ENCODE measurements around the gene OR2AJ1. TPM values are rescaled to one million over a fixed set of nuclear protein-coding genes. Genes with fewer than 3 reads are reported as not detected.

Gene OR2AJ1, protein sequence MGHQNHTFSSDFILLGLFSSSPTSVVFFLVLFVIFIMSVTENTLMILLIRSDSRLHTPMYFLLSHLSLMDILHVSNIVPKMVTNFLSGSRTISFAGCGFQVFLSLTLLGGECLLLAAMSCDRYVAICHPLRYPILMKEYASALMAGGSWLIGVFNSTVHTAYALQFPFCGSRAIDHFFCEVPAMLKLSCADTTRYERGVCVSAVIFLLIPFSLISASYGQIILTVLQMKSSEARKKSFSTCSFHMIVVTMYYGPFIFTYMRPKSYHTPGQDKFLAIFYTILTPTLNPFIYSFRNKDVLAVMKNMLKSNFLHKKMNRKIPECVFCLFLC
- total RNA-seq (under 1 TPM in 1 of 2 donors, not detected in 1; 0.15 TPM), total RNA-seq (0 reads per million in 2 donors)

DNA sequence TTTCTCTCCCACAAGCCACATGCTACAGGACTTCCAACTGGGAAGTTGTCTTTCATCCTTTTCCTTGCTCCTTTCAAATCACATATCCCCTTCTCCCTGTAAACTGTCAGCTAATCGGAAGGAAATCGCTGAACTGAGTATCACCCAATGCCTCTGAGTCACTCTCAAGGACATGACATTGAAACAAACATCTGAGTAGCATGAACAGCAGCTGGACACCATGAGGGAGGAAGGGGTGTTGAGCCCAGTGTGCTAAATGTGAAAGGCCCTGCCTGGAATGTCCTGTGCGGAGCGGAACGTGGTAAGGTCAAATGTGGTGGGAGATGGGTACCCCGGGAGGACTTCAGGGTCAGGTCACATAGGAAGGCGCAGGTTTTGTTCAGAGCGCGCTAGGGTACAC, at the start of gene OR2AJ1:
OR2AJ1 (plus strand) TSS at position 22 of the 400 bp plus-strand sequence. CDS start 8,880 bp downstream, outside the sequence.
- H3K4me3 Mint-ChIP-seq = no peak within 1 kb of the TSS
- no peaks in the 10 kb centered on the region for H3K9me3 ChIP-seq (ENCODE audit: control insufficient read depth, low read length, poor library complexity, severe bottlenecking)
- H3K36me3 Mint-ChIP-seq (ENCODE audit: low read depth) = peaks cover 3% of the 10 kb centered on the region
- no peaks in the 10 kb centered on the region for H3K4me1 Mint-ChIP-seq
- no peak within 1 kb of the TSS for H3K27ac Mint-ChIP-seq
- no peak for ATAC-seq
- DNase-seq = no peak
- peaks cover 12% of the 10 kb centered on the region for H3K27me3 Mint-ChIP-seq

DNA sequence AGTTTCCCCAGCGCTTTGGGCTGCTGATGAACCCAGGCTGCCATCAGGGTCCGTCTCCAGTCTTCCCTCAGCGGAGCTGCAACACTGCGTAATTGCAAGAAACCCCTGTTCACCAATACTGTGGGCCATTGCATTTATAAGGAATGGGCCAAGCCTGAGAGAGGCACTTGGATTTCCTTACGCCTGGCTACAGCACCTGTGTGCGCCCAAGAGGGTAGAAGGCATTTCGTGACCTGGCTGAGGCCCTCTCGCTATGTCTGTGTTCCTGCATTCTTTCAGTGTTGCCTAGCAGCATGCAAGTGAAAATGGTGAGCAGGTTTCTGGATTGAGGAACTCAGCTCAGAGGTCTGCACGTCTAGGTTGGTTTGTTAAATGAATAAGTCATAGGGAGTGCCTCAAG, 41.3 kb upstream of the OR2AJ1 start:
- Mint-ChIP-seq H3K36me3 (ENCODE audit: low read depth) (no peaks in the 10 kb centered on the region), H3K4me1 (no peaks in the 10 kb centered on the region), H3K27ac (no peak overlapping the region), H3K27me3 (peaks cover 3% of the 10 kb centered on the region), H3K4me3 (no peak overlapping the region)
- ATAC-seq (no peak), DNase-seq (no peak)
- no peaks in the 10 kb centered on the region for H3K9me3 ChIP-seq (ENCODE audit: control insufficient read depth, low read length, poor library complexity, severe bottlenecking)

DNA sequence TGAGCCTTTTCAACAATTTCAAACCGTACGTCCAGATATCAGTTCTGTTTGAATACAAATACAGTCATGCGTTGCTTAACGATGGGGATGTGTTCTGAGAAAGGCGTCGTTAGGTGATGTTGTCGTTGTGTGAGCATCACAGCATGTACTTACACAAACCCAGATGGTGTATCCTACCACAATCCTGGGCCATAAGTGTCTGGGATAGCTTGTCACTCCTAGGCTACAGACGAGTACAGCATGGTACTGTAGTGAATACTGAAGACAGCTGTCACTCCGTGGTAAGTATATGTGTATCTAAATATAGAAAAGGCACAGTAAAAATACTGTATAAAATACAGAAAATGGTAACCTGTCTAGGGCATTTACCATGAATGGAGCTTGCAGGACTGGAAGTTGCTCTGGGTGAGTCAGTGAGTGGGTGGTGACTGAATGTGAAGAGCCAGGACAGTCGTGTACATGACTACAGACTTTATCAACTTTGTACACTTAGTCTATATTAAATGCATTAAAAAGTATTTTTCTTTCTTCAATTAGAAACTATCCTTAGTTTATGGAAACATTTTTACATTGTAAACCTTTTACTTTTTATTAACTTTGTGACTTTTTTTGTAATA, 39.8 kb upstream of the OR2AJ1 start:
- no peaks in the 10 kb centered on the region for H3K9me3 ChIP-seq (ENCODE audit: control insufficient read depth, low read length, poor library complexity, severe bottlenecking)
- ATAC-seq = no peak
- Mint-ChIP-seq H3K27me3 (no peaks in the 10 kb centered on the region), H3K4me1 (no peaks in the 10 kb centered on the region), H3K4me3 (no peak overlapping the region), H3K36me3 (ENCODE audit: low read depth) (no peaks in the 10 kb centered on the region), H3K27ac (no peak overlapping the region)
- no peak for DNase-seq

DNA sequence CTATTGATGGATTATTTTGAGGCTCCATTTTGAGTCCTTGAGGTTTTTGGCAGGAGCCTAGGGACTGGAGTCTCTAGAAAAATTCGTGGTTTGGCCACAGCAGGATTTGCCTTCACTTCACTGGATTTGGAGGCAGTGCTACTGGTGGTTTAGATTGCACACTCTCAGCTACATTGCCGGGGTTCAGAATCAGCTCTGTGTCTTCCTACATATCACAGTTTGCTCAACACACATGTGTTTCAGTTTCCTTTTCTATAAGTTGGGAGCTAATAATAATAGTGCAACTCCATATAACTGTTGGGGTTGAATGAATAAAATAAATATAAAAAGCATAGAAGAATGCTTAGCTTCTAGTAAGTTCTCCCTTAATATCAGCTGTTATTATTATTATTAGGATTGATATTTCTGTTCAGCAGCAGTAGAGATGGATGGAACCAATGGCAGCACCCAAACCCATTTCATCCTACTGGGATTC, 29.5 kb upstream of the OR2AJ1 start, which contains the start of gene OR2W3:
OR2W3 (plus strand) TSS at position 425 of the 475 bp plus-strand sequence; CDS start at position 425, 0 bp downstream.
- ATAC-seq = no peak
- peaks cover 16% of the 10 kb centered on the region for H3K27me3 Mint-ChIP-seq
- H3K9me3 ChIP-seq (ENCODE audit: control insufficient read depth, low read length, poor library complexity, severe bottlenecking) = no peaks in the 10 kb centered on the region
- H3K36me3 Mint-ChIP-seq (ENCODE audit: low read depth) = no peaks in the 10 kb centered on the region
- H3K4me1 Mint-ChIP-seq = no peaks in the 10 kb centered on the region
- no peak within 1 kb of the TSS for H3K4me3 Mint-ChIP-seq
- DNase-seq = no peak
- H3K27ac Mint-ChIP-seq = no peak within 1 kb of the TSS

DNA sequence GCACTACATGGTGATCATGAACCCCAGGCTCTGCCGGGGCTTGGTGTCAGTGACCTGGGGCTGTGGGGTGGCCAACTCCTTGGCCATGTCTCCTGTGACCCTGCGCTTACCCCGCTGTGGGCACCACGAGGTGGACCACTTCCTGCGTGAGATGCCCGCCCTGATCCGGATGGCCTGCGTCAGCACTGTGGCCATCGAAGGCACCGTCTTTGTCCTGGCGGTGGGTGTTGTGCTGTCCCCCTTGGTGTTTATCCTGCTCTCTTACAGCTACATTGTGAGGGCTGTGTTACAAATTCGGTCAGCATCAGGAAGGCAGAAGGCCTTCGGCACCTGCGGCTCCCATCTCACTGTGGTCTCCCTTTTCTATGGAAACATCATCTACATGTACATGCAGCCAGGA, 28.7 kb upstream of the OR2AJ1 start:
- Mint-ChIP-seq H3K4me3 (no peak overlapping the region), H3K27me3 (peaks cover 16% of the 10 kb centered on the region), H3K36me3 (ENCODE audit: low read depth) (no peaks in the 10 kb centered on the region), H3K4me1 (no peaks in the 10 kb centered on the region), H3K27ac (no peak overlapping the region)
- ATAC-seq (no peak), DNase-seq (no peak)
- no peaks in the 10 kb centered on the region for H3K9me3 ChIP-seq (ENCODE audit: control insufficient read depth, low read length, poor library complexity, severe bottlenecking)

DNA sequence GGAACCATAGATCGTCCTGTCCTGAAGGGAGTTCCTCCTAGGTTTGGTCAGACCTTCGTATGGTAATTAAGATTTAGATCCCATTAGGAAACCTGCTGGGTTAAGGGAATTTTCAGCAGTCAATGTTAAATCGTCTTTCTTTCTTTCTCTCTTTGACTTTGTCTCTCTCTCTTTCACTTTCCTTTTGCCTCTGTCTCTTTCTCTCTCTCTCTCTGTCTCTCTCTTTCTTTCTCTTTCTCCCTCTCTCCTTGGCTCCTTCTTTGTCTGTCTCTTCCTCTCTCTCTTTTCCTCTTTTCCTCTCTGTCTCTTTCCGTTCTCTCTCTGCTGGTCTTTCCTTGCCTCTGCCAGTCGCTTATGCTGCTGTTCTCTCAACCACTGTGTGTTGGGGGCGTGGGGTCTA, 20.6 kb upstream of the OR2AJ1 start:
- H3K4me3 Mint-ChIP-seq = no peak overlapping the region
- peaks cover 8% of the 10 kb centered on the region for H3K4me1 Mint-ChIP-seq
- no peaks in the 10 kb centered on the region for H3K36me3 Mint-ChIP-seq (ENCODE audit: low read depth)
- no peaks in the 10 kb centered on the region for H3K27me3 Mint-ChIP-seq
- H3K9me3 ChIP-seq (ENCODE audit: control insufficient read depth, low read length, poor library complexity, severe bottlenecking) = no peaks in the 10 kb centered on the region
- DNase-seq (no peak), ATAC-seq (no peak)
- H3K27ac Mint-ChIP-seq = no peak overlapping the region

DNA sequence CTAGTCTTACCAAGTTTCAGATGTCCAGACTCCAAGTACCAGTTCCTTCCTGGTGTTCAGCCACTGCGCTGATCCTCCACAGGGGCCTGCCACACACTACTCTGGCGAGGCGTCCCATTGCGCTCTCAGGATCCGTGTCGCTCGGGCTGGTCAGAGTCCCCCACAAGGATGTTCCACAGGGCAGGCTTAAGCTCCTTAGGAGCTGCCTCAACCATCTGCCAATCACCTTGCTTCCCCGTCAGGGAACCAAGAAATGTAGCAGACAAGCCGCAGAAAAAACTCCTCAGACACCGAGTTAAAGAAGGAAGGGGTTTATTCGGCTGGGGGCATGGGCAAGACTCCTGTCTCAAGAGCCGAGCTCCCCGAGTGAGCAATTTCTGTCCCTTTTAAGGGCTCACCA, 19.5 kb upstream of the OR2AJ1 start:
- Mint-ChIP-seq H3K4me1 (peaks cover 8% of the 10 kb centered on the region), H3K36me3 (ENCODE audit: low read depth) (no peaks in the 10 kb centered on the region), H3K27ac (no peak overlapping the region), H3K4me3 (no peak overlapping the region), H3K27me3 (no peaks in the 10 kb centered on the region)
- H3K9me3 ChIP-seq (ENCODE audit: control insufficient read depth, low read length, poor library complexity, severe bottlenecking) = no peaks in the 10 kb centered on the region
- ATAC-seq (no peak), DNase-seq (no peak)

DNA sequence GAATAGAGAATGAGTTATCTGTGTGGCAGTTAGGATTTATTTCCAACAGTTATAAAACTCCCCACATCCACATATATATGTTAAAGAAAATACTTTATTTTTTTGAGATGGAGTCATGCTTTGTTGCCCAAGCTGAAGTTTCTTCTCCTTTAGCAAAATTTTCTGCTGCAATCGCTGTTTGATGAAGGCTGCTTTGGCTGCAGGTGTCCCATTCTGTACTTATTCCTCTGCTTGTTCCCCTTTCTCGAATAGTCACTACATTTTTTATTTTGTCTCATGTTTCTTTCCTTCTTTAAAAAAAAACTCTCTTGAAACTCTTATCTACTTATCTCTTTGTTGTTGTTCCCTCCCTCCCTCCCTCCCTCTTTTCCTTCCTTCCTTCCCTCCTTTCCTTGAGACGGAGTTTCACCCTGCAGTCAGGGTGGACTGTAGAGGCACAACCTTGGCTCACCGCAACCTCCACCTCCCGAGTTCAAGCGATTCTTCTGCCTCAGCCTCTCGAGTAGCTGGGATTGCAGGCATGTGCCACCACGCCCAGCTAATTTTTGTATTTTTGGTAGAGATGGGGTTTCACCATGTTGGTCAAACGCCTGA, 18.7 kb upstream of the OR2AJ1 start:
- peaks cover 8% of the 10 kb centered on the region for H3K4me1 Mint-ChIP-seq
- no peak for DNase-seq
- ATAC-seq = peak; percentile 25
- H3K36me3 Mint-ChIP-seq (ENCODE audit: low read depth) = no peaks in the 10 kb centered on the region
- H3K27ac Mint-ChIP-seq = peak overlapping the region; percentile 92
- no peaks in the 10 kb centered on the region for H3K27me3 Mint-ChIP-seq
- H3K4me3 Mint-ChIP-seq = peak overlapping the region; percentile 90
- no peaks in the 10 kb centered on the region for H3K9me3 ChIP-seq (ENCODE audit: control insufficient read depth, low read length, poor library complexity, severe bottlenecking)

DNA sequence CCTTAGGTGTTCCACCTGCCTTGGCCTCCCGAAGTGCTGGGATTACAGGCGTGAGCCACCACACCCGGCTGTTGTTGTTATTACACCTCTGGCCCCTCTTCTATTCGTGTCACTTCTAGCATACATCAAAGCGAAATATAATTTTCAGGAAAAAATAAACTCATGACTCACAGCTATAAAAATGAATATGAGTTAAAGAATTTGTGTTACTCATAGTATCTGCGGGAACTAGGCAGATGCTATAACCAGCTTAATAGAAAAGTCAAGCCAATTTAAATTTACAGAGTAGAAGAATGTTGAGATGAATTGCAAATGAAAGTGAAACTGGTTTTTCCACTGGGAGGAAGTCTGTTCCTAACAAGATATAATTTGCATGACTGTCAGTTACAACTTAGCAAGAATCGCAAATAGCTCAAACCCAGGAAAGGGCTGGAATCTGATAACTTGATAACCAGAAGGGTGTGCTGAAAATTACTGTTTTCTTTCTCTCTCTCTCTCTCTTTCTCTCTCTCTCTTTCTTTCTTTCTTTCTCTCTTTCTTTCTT, 18.1 kb upstream of the OR2AJ1 start:
- no peaks in the 10 kb centered on the region for H3K36me3 Mint-ChIP-seq (ENCODE audit: low read depth)
- H3K27ac Mint-ChIP-seq = peak overlapping the region; percentile 92
- H3K4me1 Mint-ChIP-seq = peaks cover 8% of the 10 kb centered on the region
- no peaks in the 10 kb centered on the region for H3K9me3 ChIP-seq (ENCODE audit: control insufficient read depth, low read length, poor library complexity, severe bottlenecking)
- ATAC-seq = peak; percentile 50
- H3K27me3 Mint-ChIP-seq = no peaks in the 10 kb centered on the region
- DNase-seq = no peak
- H3K4me3 Mint-ChIP-seq = peak overlapping the region; percentile 90

DNA sequence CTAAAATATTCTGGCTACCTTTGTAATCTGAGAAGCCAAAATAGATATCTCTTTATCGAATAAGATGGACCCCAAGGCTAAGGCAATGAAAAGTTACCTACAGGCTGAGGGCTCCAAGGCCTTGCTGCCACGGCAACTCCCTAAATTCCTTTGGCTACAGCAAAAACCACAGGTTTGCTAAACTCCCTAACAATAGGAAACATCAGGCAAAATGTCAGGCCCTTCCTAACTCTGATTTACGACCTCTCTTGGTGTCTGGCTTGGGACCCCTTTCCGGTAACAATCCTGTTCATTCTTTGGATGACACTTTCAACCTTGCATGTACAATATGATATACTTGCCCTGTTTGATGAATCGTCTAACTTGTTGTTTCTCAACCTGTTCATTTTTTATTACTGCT, 15.9 kb upstream of the OR2AJ1 start:
- Mint-ChIP-seq H3K27ac (no peak overlapping the region), H3K27me3 (no peaks in the 10 kb centered on the region), H3K4me3 (no peak overlapping the region), H3K36me3 (ENCODE audit: low read depth) (no peaks in the 10 kb centered on the region), H3K4me1 (peaks cover 8% of the 10 kb centered on the region)
- ATAC-seq (no peak), DNase-seq (no peak)
- H3K9me3 ChIP-seq (ENCODE audit: control insufficient read depth, low read length, poor library complexity, severe bottlenecking) = no peaks in the 10 kb centered on the region

DNA sequence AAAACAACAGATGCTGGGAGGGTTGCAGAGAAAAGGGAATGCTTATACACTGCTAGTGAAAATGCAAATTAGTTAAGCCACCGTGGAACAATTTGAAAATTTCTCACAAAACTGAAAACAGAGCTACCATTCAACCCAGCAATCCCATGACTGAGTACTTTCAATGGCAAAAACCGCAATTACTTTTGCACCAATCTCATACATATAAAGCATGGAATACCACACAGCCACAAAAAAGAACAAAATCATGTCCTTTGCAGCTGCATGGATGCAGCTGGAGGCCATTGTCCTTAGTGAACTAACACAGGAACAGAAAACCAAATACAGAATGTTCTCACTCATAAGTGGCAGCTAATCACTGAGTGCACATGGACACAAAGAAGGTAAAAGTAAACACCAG, 10.9 kb upstream of the OR2AJ1 start:
- Mint-ChIP-seq H3K4me3 (no peak overlapping the region), H3K36me3 (ENCODE audit: low read depth) (no peaks in the 10 kb centered on the region), H3K27me3 (peaks cover 24% of the 10 kb centered on the region), H3K27ac (no peak overlapping the region), H3K4me1 (no peaks in the 10 kb centered on the region)
- H3K9me3 ChIP-seq (ENCODE audit: control insufficient read depth, low read length, poor library complexity, severe bottlenecking) = no peaks in the 10 kb centered on the region
- DNase-seq (no peak), ATAC-seq (no peak)

DNA sequence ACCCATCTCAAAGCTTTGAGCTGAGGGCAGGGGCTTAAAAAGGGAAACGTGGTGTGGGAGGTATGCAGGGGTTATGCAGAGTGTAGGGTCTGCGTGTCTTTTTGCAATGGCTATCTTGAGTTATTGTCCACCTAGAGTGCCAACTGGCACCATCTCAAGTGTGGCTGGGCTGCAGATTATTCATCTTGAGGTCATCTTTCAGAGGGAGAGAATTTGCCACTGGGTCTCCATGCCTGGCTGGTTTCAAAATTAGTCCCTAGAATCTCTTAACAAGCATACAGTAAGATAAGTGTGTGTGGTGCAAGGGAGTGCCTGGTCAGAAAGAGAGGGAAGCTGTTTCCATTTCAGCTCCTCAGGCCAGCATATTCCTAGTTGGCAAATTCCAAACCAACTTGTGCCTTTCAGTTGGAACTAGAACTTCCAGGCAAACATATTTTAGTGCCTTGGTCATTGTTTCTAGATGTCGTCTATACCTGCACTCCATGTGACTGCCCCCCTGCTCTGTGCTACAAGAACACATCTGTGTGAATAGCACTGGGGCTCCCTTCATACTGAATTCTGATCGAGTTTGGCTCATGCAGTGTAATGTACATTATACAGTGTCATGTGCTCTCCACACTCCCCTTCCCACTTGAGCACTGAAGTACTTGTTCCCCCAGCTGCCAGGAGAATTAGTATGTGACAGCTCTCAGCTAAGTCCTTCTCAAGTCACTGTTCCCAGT, 9.6 kb upstream of the OR2AJ1 start:
- H3K4me3 Mint-ChIP-seq = no peak overlapping the region
- H3K27ac Mint-ChIP-seq = peak overlapping the region; percentile 56
- H3K9me3 ChIP-seq (ENCODE audit: control insufficient read depth, low read length, poor library complexity, severe bottlenecking) = no peaks in the 10 kb centered on the region
- H3K27me3 Mint-ChIP-seq = peaks cover 24% of the 10 kb centered on the region
- no peak for ATAC-seq
- no peaks in the 10 kb centered on the region for H3K36me3 Mint-ChIP-seq (ENCODE audit: low read depth)
- no peak for DNase-seq
- no peaks in the 10 kb centered on the region for H3K4me1 Mint-ChIP-seq

DNA sequence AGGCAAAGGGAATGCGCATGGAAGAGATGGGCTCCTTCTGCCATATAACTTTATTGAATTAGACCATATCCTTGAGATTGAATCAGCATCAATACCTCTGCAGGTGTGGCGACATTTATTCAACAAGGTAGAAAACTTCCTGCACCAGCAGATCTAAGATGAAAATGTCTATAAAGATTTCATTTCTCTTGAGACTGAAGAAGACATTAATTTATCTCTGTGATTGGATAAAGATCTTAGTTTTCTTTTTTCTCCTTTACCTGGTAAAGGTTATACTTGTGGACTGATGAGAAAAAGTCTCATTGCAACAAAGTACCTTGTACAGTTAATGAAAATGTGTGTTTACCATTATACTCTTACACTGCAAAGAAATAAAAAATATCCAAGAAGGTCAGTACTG, 4.7 kb upstream of the OR2AJ1 start, which contains the start of gene OR2T8:
OR2T8 (plus strand) TSS at position 301 of the 400 bp plus-strand sequence. CDS start 766 bp downstream, outside the sequence.
- no peak for ATAC-seq
- Mint-ChIP-seq H3K4me1 (no peaks in the 10 kb centered on the region), H3K27ac (no peak within 1 kb of the TSS), H3K4me3 (no peak within 1 kb of the TSS), H3K36me3 (ENCODE audit: low read depth) (peaks cover 3% of the 10 kb centered on the region), H3K27me3 (peaks cover 23% of the 10 kb centered on the region)
- no peaks in the 10 kb centered on the region for H3K9me3 ChIP-seq (ENCODE audit: control insufficient read depth, low read length, poor library complexity, severe bottlenecking)
- DNase-seq = no peak

All from T-helper 17 cell (primary cell).